NCI-H1436 (cell line): ENCODE measurements around the gene TMPRSS13.
"Not testable (repeated sequence)": the region's sequence is repeated elsewhere in the genome, so short reads cannot be mapped to it uniquely, and the experiment has no call there.

Experiments used
- DNase-seq: peaks from one replicate; lab custom pipeline; 2025; lab: John Stamatoyannopoulos, UW

The TMPRSS13 gene

GRCh38 chr11:117929142-117929915 is at the start of gene TMPRSS13:
TSS of gene TMPRSS13 (minus strand) at chr11:117929402. CDS start at chr11:117929307, 95 bp downstream.
- no peak for DNase-seq

GRCh38 chr11:117978991-117979390 is 49.8 kb upstream of the TMPRSS13 start:
- DNase-seq, result no peak

GRCh38 chr11:117978291-117978910 is 49.2 kb upstream of the TMPRSS13 start:
- DNase-seq, result not testable (repeated sequence)

- not testable (repeated sequence) for DNase-seq
These were observed 48.5 kb upstream of the TMPRSS13 start for GRCh38 chr11:117977612-117978264.

- no peak for DNase-seq
These were observed 47.8 kb upstream of the TMPRSS13 start for GRCh38 chr11:117977029-117977428.

- no peak for DNase-seq
These were observed 47.2 kb upstream of the TMPRSS13 start for GRCh38 chr11:117976445-117976844.

GRCh38 chr11:117973503-117973860 is 44.3 kb upstream of the TMPRSS13 start:
- DNase-seq, result no peak

- no peak for DNase-seq
These were observed 43.7 kb upstream of the TMPRSS13 start for GRCh38 chr11:117972629-117973502.

GRCh38 chr11:117972044-117972443 is 42.8 kb upstream of the TMPRSS13 start:
- no peak for DNase-seq

GRCh38 chr11:117970400-117971024 is 41.3 kb upstream of the TMPRSS13 start:
- DNase-seq, result no peak

- DNase-seq, result no peak
These were observed 40.2 kb upstream of the TMPRSS13 start for GRCh38 chr11:117969160-117969991.

GRCh38 chr11:117966908-117967307 is 37.7 kb upstream of the TMPRSS13 start:
- no peak for DNase-seq

- DNase-seq, result no peak
These were observed 33.6 kb upstream of the TMPRSS13 start for GRCh38 chr11:117962826-117963225.

GRCh38 chr11:117961896-117962295 is 32.7 kb upstream of the TMPRSS13 start:
- no peak for DNase-seq

GRCh38 chr11:117960406-117960805 is 31.2 kb upstream of the TMPRSS13 start:
- DNase-seq, result no peak

- DNase-seq, result no peak
These were observed 30.4 kb upstream of the TMPRSS13 start for GRCh38 chr11:117959438-117960149.

- no peak for DNase-seq
These were observed 29.7 kb upstream of the TMPRSS13 start for GRCh38 chr11:117958949-117959348.

- DNase-seq, result no peak
These were observed 23.9 kb upstream of the TMPRSS13 start for GRCh38 chr11:117953024-117953671.
